GM19099 (cell line): ENCODE data around the gene DSCAM.

Source experiments
- POLR2A ChIP-seq: IDR thresholded peaks from 3 replicates; pipeline ENCODE4 v1.6.1; 2011; ENCODE audit warnings: low read depth; ENCODE audit not compliant: insufficient read length; ENCODE audit errors: extremely low read depth

Gene DSCAM

GRCh38 chr21:40678681-40679284 lies 168.2 kb downstream of the DSCAM start:
- no peak for TF ChIP-seq POLR2A

GRCh38 chr21:40675017-40675416 lies 171.9 kb downstream of the DSCAM start:
- TF ChIP-seq POLR2A, result no peak

GRCh38 chr21:40672602-40673001 lies 174.4 kb downstream of the DSCAM start:
- no peak for TF ChIP-seq POLR2A

GRCh38 chr21:40671716-40672115 lies 175.2 kb downstream of the DSCAM start:
- TF ChIP-seq POLR2A, result no peak

GRCh38 chr21:40668555-40669275 lies 178.2 kb downstream of the DSCAM start:
- TF ChIP-seq POLR2A, result no peak

- TF ChIP-seq POLR2A, result no peak
Observed at GRCh38 chr21:40667967-40668366, 179.0 kb downstream of the DSCAM start.

GRCh38 chr21:40662889-40663288 lies 184.1 kb downstream of the DSCAM start:
- TF ChIP-seq POLR2A, result no peak

- TF ChIP-seq POLR2A, result no peak
Observed at GRCh38 chr21:40660461-40660860, 186.5 kb downstream of the DSCAM start.

- no peak for TF ChIP-seq POLR2A
Observed at GRCh38 chr21:40658311-40658710, 188.6 kb downstream of the DSCAM start.

GRCh38 chr21:40652436-40652835 lies 194.5 kb downstream of the DSCAM start:
- TF ChIP-seq POLR2A, result no peak

GRCh38 chr21:40647706-40648105 lies 199.3 kb downstream of the DSCAM start:
- no peak for TF ChIP-seq POLR2A

- no peak for TF ChIP-seq POLR2A
Observed at GRCh38 chr21:40646651-40647050, 200.3 kb downstream of the DSCAM start.

GRCh38 chr21:40641042-40641441 lies 205.9 kb downstream of the DSCAM start:
- TF ChIP-seq POLR2A, result no peak

GRCh38 chr21:40640266-40640789 lies 206.6 kb downstream of the DSCAM start:
- TF ChIP-seq POLR2A, result no peak

- TF ChIP-seq POLR2A, result no peak
Observed at GRCh38 chr21:40639616-40640194, 207.3 kb downstream of the DSCAM start.
